Suprapubic skin (tissue), 3 donors: ENCODE measurements around the gene TMPRSS13.

Source experiments
- CTCF ChIP-seq, 2 donors: fragments of 200-600 bp in 1 of 2; fragments of 450-650 bp in 1 of 2; sonication (generic) in 1 of 2; IDR thresholded peaks; one replicate each; pipeline ENCODE4 v1.5.1; 2016 to 2019; ENCODE audit warnings: antibody characterized with exemption in 2 of 2, mild to moderate bottlenecking in 1 of 2, moderate library complexity in 1 of 2
- EP300 ChIP-seq: sonication (generic); formaldehyde crosslinking; IDR thresholded peaks from one replicate; pipeline ENCODE4 v1.6.1; 2017; ENCODE audit warnings: antibody characterized with exemption
- POLR2A ChIP-seq, 2 donors: fragments of 450-650 bp; IDR thresholded peaks; one replicate each; pipeline ENCODE4 v1.6.1; 2017; ENCODE audit warnings: antibody characterized with exemption in 2 of 2, mild to moderate bottlenecking in 2 of 2, moderate library complexity in 2 of 2

DNA sequence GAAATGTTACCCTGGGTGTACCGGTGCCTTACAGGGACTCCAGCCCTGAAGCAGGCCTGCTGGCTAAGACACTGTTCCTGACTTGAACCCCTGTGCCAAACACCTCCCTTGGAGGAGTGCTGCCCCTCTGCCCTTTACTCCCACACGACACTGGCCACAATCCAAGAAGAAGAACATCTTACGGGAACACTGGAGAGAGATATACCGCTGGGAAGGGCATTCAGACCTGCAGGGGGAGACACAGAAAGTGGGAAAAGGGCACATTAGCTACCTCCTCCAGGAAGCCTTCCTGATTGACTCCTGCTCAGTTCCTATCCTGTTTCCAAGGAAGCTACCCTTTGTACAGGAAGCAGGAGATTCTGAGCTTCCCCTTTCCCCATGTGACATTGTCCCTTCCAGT lies 18.7 kb downstream of the TMPRSS13 start:
- TF ChIP-seq CTCF (IDR thresholded peaks at IDR 0.05) (no peak), POLR2A (IDR thresholded peaks at IDR 0.05) (no peak), EP300 (no peak)
